ENCODE data around the gene CYP8B1.

- TF ChIP-seq EZH2 (IDR thresholded peaks at IDR 0.05; ENCODE audit: low read depth, unreplicated experiment) (no peak), CTCF (conservative IDR thresholded peaks at IDR 0.05; ENCODE audit: low read depth in 2 of 2) (no peak), POLR2AphosphoS5 (IDR thresholded peaks at IDR 0.05; ENCODE audit: low read depth) (no peak), REST (IDR thresholded peaks at IDR 0.05; ENCODE audit: unreplicated experiment) (no peak)
Observed at GRCh38 chr3:42838571-42838970, 37.1 kb downstream of the CYP8B1 start.

Data from GM23338 (cell line).